ENCODE results near the gene IL24.
"Not testable (repeated sequence)": the region's sequence is repeated elsewhere in the genome, so short reads cannot be mapped to it uniquely, and the experiment has no call there.

Gene IL24

DNA sequence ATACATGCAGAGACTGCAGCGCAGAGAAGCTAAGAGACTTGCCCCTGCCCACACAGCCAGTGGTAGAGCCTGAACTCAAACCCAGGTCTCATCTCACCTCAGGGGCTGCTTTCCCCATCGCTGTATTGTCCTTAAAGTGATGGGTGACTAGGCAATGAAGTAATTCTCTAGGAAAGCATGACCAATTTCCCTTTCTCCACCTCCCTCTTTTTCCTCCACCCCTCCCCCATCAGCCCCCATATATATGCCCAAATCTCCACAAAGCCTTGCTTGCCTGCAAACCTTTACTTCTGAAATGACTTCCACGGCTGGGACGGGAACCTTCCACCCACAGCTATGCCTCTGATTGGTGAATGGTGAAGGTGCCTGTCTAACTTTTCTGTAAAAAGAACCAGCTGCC lies at the start of gene IL24:
TSS of gene IL24 (plus strand) at position 269 of the 400 bp plus-strand sequence. CDS start 390 bp downstream, outside the sequence.
- DNase-seq, result no peak

GRCh38 chr1:206847946-206848345 lies 49.3 kb upstream of the IL24 start:
- DNase-seq, result no peak

- DNase-seq, result no peak
Measured at GRCh38 chr1:206850401-206850800, 46.8 kb upstream of the IL24 start.

DNA sequence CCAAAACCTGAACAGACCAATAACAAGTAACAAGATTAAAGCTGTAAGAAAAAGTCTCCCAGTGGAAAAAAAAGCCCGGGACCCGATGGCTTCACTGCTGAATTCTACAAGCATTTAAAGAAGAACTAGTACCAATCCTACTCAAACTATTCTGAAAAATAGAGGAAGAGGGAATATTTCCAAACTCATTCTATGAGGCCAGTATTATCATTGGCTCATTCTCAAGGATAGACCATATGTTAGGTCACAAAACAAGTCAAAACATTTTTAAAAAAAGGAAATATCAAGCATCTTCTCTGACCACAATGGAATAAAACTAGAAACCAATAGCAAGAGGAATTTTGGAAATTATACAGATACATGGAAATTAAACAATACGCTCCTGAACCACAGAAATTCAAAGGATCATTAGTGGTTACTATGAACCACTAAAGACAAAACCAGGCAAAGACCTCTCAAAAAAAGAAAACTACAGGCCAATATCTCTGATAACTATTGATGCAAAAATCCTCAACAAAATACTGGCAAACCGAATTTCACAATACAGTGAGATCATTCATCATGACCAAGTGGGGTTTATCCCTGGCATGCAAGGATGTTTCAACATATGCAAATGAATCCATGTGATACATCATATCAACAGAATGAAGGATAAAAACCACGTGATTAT lies 45.8 kb upstream of the IL24 start:
- DNase-seq, result no peak

DNA sequence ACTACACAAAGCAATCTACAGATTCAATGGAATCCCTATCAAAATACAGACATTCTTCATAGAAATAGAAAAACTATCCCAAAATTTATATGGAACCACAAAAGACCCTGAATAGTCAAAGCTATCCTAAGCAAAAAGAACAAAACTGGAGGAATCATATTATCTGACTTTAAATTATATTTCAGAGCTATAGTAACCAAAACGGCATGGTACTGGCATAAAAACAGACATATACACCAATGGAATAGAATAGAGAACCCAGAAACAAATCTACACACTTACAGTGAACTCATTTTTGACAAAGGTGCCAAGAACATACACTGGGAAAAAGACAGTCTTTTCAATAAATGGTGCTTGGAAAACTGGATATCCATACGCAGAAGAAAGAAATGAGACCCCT lies 44.6 kb upstream of the IL24 start:
- not testable (repeated sequence) for DNase-seq

- DNase-seq, result not testable (repeated sequence)
Measured at GRCh38 chr1:206853696-206854095, 43.5 kb upstream of the IL24 start.

DNA sequence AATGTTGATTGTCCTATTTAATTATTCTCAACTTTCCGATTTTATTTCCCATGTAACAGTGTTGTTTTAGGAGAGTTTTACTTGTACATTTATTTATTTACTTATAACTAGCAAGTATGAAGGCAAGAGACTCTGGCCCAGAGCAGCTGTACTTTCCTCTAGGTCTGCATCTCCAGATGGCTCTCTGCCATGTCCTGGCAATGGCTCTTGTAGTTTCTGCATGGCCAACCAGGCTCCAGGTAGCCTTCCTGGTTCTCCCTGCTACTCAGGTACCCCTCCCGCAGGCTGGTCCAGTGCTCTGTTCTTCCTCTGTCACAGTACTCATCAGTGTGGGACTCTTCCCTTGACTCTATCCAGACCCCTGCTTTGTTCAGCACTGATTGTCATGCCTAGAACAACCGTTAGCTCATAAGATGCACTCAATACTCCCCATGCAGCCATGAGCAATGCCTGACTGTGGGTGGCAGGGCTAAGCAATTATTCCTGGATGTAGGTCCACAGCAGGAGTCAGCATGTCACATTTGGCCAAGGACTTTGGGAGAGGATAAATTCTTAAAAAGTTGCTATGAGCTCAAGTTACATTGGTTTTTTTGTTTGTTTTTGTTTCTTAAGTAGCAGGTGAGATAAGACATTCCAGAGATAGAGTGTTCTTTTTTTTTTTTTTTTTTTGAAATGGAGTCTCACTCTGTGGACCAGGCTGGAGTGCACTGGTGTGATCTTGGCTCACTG lies 42.7 kb upstream of the IL24 start:
- DNase-seq, result no peak

DNA sequence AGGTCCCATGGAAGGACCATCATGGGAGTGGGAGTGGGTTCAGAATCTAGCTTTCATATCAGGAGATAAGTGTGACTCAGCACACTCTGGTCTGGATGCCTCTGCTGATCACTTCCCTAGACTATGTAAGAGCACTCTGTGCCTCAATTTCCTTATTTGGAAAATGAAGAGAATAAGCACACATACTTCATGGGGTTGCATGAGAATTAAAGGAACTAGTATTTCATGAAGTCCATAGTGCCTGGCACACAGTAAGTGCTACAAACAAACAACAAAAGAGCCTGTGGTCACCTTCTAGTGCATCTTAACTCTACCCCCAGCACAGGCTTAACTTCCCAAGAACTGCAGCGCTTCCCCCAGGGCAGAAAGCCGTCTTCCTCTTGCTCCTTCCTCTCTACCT lies 41.4 kb upstream of the IL24 start:
- DNase-seq, result no peak

DNA sequence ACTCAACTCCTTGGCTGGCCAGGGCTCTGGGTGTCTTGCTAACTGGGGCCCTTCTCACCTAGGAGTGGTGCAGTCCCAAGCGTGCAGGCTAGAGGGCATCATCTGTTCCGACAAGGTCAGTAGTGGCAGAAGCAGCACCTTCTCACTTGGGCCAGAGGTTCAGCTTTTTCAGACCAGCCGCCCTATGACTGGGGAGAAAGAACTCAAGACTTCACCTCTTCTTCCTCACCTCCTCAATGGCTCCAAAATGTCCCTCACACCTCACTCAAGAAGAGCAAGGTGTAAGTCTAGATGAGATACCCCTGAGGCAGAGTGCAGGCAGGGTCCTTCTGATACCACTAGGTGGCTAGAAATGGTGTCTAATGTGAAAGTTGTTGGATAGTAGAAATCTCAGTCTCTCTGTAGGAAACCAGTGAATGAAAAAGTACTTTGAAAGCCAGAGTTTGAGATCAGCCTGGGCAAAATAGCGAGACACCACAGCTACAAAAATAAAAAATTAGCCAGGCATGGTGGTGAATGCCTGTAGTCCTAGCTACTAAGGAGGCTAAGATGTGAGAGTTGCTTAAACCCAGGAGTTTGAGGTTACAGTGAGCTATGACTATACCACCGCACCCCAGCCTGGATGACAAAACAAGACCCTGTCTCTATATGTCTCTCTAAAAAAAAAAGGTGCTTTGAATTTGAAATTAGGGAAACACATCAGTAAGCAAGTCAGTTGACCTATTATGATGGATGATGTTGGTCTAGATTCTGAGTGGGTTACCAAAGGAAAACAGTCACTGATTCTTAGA lies 40.4 kb upstream of the IL24 start:
- DNase-seq, result no peak

- no peak for DNase-seq
Measured at GRCh38 chr1:206859082-206859521, 38.1 kb upstream of the IL24 start.

GRCh38 chr1:206860165-206860564 lies 37.1 kb upstream of the IL24 start:
- DNase-seq, result no peak

GRCh38 chr1:206863266-206863665 lies 34.0 kb upstream of the IL24 start:
- no peak for DNase-seq

GRCh38 chr1:206864939-206865671 lies 32.1 kb upstream of the IL24 start, which contains the start of gene IL20:
TSS of gene IL20 (plus strand) at chr1:206865623. CDS start at chr1:206865853, 230 bp downstream.
- DNase-seq, result peak; percentile 56

DNA sequence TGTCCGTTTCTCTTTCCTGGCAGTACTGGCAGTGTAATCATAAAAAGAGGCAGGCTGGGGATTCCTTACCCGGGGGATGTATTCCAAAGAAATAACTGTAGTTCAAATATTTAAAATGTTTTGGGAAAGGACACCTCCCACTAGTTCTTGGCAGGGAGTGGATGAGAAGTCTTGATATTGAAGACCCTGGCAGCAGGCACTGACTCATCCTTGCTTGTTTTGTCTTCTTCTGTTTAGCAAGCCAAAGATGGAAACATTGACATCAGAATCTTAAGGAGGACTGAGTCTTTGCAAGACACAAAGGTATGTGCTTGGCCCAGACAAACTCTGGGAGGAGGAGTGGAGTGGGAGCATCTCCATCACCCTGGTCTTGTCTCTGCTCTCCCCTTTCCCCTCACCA lies 31.2 kb upstream of the IL24 start:
- DNase-seq, result no peak

GRCh38 chr1:206867239-206867638 lies 30.0 kb upstream of the IL24 start:
- no peak for DNase-seq

DNA sequence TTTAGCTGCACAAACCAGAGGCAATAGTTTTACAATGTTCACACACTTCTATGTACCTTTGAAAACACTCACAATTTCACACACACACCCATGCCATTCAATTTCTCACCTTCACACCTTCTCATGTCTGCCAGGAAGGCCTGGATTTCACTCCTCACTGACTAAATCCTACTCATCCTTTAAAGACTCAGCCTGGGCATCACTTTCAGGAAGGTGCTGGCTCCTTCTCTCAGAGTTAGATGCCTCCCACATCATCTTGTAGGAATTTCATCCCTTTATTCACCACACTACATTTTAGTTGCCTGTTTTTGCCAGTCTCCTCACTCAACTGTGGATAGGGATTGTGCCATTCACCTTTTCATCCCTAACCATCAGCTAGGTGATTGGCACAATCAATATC lies 29.5 kb upstream of the IL24 start:
- no peak for DNase-seq

GRCh38 chr1:206868264-206868663 lies 29.0 kb upstream of the IL24 start:
- DNase-seq, result no peak

- no peak for DNase-seq
Measured at GRCh38 chr1:206872139-206872538, 25.1 kb upstream of the IL24 start.

DNA sequence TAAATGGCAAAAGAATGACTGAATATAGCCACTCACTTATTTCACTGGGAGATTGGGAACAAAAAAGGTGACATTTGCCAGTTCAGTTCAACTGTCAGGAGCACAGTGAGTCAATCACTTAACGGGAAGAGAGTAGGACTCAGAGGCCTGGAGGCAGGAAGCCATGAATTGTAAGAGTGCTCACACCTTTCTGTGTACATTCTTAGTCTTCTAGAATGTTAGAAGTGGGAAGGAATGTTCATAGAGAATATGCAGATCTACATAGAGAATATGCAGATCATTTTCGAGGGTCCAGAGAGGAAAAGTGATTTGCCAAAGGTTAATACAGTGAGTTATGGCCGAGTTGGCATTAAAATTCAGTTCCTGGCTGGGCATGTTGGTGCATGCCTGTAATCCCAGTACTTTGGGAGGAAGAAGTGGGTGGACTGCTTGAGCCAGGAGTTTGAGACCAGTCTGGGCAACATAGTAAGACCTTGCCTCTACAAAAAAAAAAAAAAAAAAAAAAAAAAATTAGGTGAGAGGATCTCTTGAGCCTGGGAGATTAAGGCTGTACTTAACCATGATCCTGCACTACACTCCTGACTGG lies 23.5 kb upstream of the IL24 start:
- DNase-seq, result no peak

DNA sequence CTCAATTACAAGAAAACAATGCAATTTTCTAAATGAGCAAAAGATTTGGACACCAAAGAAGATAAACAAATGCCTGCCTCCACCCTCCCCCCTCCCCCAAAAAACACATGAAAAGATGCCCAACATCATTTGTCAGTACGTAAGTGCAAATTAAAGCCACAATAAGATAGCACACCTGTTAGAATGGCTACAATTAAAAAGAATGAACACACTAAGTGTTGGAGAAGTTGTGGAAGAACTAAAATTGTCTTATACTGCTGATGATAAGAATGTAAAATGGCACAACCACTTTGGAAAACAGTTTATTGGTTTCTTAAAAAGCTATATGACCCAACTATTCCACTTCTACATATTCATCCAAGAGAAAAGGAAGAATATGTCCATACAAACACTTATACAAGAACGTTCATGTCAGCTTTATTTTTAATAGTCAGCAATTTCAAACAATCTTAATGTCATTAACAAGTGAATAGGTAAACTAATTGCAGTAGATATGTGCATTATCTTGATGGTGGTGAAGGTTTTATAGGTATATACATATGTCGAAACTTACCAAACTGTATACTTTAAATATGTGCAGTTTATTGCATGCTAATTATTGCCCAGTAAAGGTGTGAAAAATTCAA lies 21.4 kb upstream of the IL24 start:
- DNase-seq, result no peak

- DNase-seq, result no peak
Measured at GRCh38 chr1:206878456-206878855, 18.8 kb upstream of the IL24 start.

- DNase-seq, result no peak
Measured at GRCh38 chr1:206880314-206880713, 16.9 kb upstream of the IL24 start.
